NCI-H2081 treated with DMSO at 0.1 percent for 48 hours (cell line): ENCODE results near the gene ST8SIA1.

Experiments used
- DNase-seq: peaks from one replicate; lab custom pipeline; 2025; lab: John Stamatoyannopoulos, UW

ST8SIA1 gene

GRCh38 chr12:22329621-22330020 is 4.9 kb downstream of the ST8SIA1 start:
- no peak for DNase-seq

GRCh38 chr12:22325218-22325617 is 9.3 kb downstream of the ST8SIA1 start:
- no peak for DNase-seq

- no peak for DNase-seq
These were observed 12.4 kb downstream of the ST8SIA1 start for GRCh38 chr12:22322091-22322490.

GRCh38 chr12:22321638-22322037 is 12.9 kb downstream of the ST8SIA1 start:
- no peak for DNase-seq

GRCh38 chr12:22321018-22321605 is 13.4 kb downstream of the ST8SIA1 start:
- DNase-seq, result no peak

GRCh38 chr12:22318108-22318737 is 16.3 kb downstream of the ST8SIA1 start:
- DNase-seq, result no peak

GRCh38 chr12:22313963-22314330 is 20.6 kb downstream of the ST8SIA1 start:
- no peak for DNase-seq

GRCh38 chr12:22313286-22313962 is 21.1 kb downstream of the ST8SIA1 start:
- no peak for DNase-seq

GRCh38 chr12:22312336-22312735 is 22.2 kb downstream of the ST8SIA1 start:
- no peak for DNase-seq

- DNase-seq, result no peak
These were observed 23.8 kb downstream of the ST8SIA1 start for GRCh38 chr12:22310709-22311108.

GRCh38 chr12:22310275-22310674 is 24.2 kb downstream of the ST8SIA1 start:
- no peak for DNase-seq

GRCh38 chr12:22307811-22308210 is 26.7 kb downstream of the ST8SIA1 start:
- no peak for DNase-seq

- DNase-seq, result no peak
These were observed 28.2 kb downstream of the ST8SIA1 start for GRCh38 chr12:22306311-22306710.

- DNase-seq, result no peak
These were observed 30.2 kb downstream of the ST8SIA1 start for GRCh38 chr12:22304341-22304740.

GRCh38 chr12:22299294-22299912 is 35.1 kb downstream of the ST8SIA1 start:
- DNase-seq, result no peak

- no peak for DNase-seq
These were observed 45.3 kb downstream of the ST8SIA1 start for GRCh38 chr12:22289250-22289649.

GRCh38 chr12:22287776-22288621 is 46.5 kb downstream of the ST8SIA1 start:
- DNase-seq, result no peak

- no peak for DNase-seq
These were observed 47.4 kb downstream of the ST8SIA1 start for GRCh38 chr12:22287101-22287500.

- no peak for DNase-seq
These were observed 47.9 kb downstream of the ST8SIA1 start for GRCh38 chr12:22286569-22286968.

- no peak for DNase-seq
These were observed 48.7 kb downstream of the ST8SIA1 start for GRCh38 chr12:22285846-22286245.

GRCh38 chr12:22284871-22285270 is 49.6 kb downstream of the ST8SIA1 start:
- no peak for DNase-seq

- no peak for DNase-seq
These were observed 51.0 kb downstream of the ST8SIA1 start for GRCh38 chr12:22283508-22283907.
